HEK293 (cell line): ENCODE results near the gene TUT1.

ENCODE experiments used
- CTCF ChIA-PET: fragments of 350-600 bp; formaldehyde crosslinking; extraction: SDS; loops from one replicate; lab custom pipeline; 2021; ENCODE audit warnings: antibody characterized with exemption; lab: Yijun Ruan, JAX
- POLR2A ChIA-PET: fragments of 300-600 bp; formaldehyde crosslinking; extraction: SDS; loops from one replicate; lab custom pipeline; 2020; ENCODE audit warnings: antibody characterized with exemption, inconsistent platforms; lab: Yijun Ruan, JAX
- H3K27ac ChIP-seq: fragments of 200-500 bp; sonication (Bioruptor generic); 2 replicates; pipeline ENCODE4 v1.5.1; 2014; ENCODE audit warnings: low read depth, low read length, control low read depth, inconsistent platforms; ENCODE audit errors: extremely low read depth
- H3K36me3 ChIP-seq, 2 experiments: fragments of 200-500 bp in 1 of 2; sonication (Bioruptor generic) in 1 of 2; 1 replicate in 1 of 2; 2 replicates in 1 of 2; pipeline ENCODE4 v1.5.1; 2014 to 2017; ENCODE audit warnings: inconsistent platforms in 2 of 2, low read length in 2 of 2; ENCODE audit not compliant: control insufficient read depth in 2 of 2, insufficient read depth in 1 of 2
- H3K4me1 ChIP-seq: fragments of 200-500 bp; sonication (Bioruptor generic); 2 replicates; pipeline ENCODE4 v1.5.1; 2014; ENCODE audit warnings: mild to moderate bottlenecking, low read length, inconsistent platforms; ENCODE audit not compliant: control insufficient read depth, insufficient read depth
- H3K4me3 ChIP-seq: 2 replicates; pipeline ENCODE4 v1.5.1; 2011; ENCODE audit warnings: low read depth, mild to moderate bottlenecking, control low read depth, low read length, moderate library complexity
- H3K9me3 ChIP-seq: fragments of 200-500 bp; sonication (Bioruptor generic); 2 replicates; pipeline ENCODE4 v1.5.1; 2014; ENCODE audit warnings: low read depth, low read length, inconsistent platforms; ENCODE audit not compliant: control insufficient read depth, insufficient read depth
- BCL11B ChIP-seq: fragments of 450-650 bp; formaldehyde crosslinking; IDR thresholded peaks from 2 replicates; pipeline ENCODE4 v1.5.1; 2016; ENCODE audit warnings: low read depth, missing biosample characterization, missing genetic modification characterization
- GLI4 ChIP-seq: fragments of 450-650 bp; formaldehyde crosslinking; IDR thresholded peaks from 2 replicates; pipeline ENCODE4 v1.5.1; 2016; ENCODE audit warnings: missing biosample characterization, missing genetic modification characterization
- GLIS2 ChIP-seq: fragments of 450-650 bp; formaldehyde crosslinking; IDR thresholded peaks from 2 replicates; pipeline ENCODE4 v1.5.1; 2016; ENCODE audit warnings: missing biosample characterization, missing genetic modification characterization
- KLF1 ChIP-seq: fragments of 450-650 bp; formaldehyde crosslinking; IDR thresholded peaks from 2 replicates; pipeline ENCODE4 v1.5.1; 2016; ENCODE audit warnings: missing biosample characterization, missing genetic modification characterization
- RBAK ChIP-seq: fragments of 450-650 bp; formaldehyde crosslinking; IDR thresholded peaks from 2 replicates; pipeline ENCODE4 v1.5.1; 2016; ENCODE audit warnings: missing biosample characterization, missing genetic modification characterization
- ZBTB20 ChIP-seq: fragments of 450-650 bp; formaldehyde crosslinking; IDR thresholded peaks from 2 replicates; pipeline ENCODE4 v1.5.1; 2016; ENCODE audit warnings: missing biosample characterization, missing genetic modification characterization
- ZBTB8A ChIP-seq: fragments of 450-650 bp; formaldehyde crosslinking; IDR thresholded peaks from 2 replicates; pipeline ENCODE4 v1.5.1; 2016; ENCODE audit warnings: missing biosample characterization, missing genetic modification characterization
- ZIC2 ChIP-seq: fragments of 450-650 bp; formaldehyde crosslinking; IDR thresholded peaks from 2 replicates; pipeline ENCODE4 v1.5.1; 2016; ENCODE audit warnings: missing biosample characterization, missing genetic modification characterization
- ZNF114 ChIP-seq: fragments of 450-650 bp; formaldehyde crosslinking; IDR thresholded peaks from 2 replicates; pipeline ENCODE4 v1.5.0; 2017; ENCODE audit warnings: missing biosample characterization, missing genetic modification characterization
- ZNF132 ChIP-seq: fragments of 450-650 bp; formaldehyde crosslinking; IDR thresholded peaks from 2 replicates; pipeline ENCODE4 v1.5.1; 2017; ENCODE audit warnings: missing biosample characterization, missing genetic modification characterization, borderline replicate concordance
- ZNF280D ChIP-seq: fragments of 450-650 bp; formaldehyde crosslinking; IDR thresholded peaks from 2 replicates; pipeline ENCODE4 v1.5.1; 2016; ENCODE audit warnings: missing biosample characterization, missing genetic modification characterization
- ZNF335 ChIP-seq: fragments of 450-650 bp; formaldehyde crosslinking; conservative IDR thresholded peaks from 2 replicates; pipeline ENCODE4 v1.5.1; 2016; ENCODE audit warnings: missing biosample characterization, missing genetic modification characterization
- ZNF391 ChIP-seq: fragments of 450-650 bp; formaldehyde crosslinking; IDR thresholded peaks from 2 replicates; pipeline ENCODE4 v1.5.1; 2016; ENCODE audit warnings: low read depth, missing biosample characterization, missing genetic modification characterization, borderline replicate concordance
- ZNF416 ChIP-seq: fragments of 450-650 bp; formaldehyde crosslinking; IDR thresholded peaks from 2 replicates; pipeline ENCODE4 v1.5.1; 2016; ENCODE audit warnings: missing biosample characterization, missing genetic modification characterization
- ZNF660 ChIP-seq: fragments of 450-650 bp; IDR thresholded peaks from 2 replicates; pipeline ENCODE4 v1.5.1; 2018; ENCODE audit warnings: missing biosample characterization, mild to moderate bottlenecking, missing genetic modification characterization
- TF ChIP-seq, protein P1 (sequence below): fragments of 450-650 bp; formaldehyde crosslinking; IDR thresholded peaks from 2 replicates; pipeline ENCODE4 v1.5.1; 2017; ENCODE audit warnings: missing biosample characterization, missing genetic modification characterization

TUT1 gene

GRCh38 chr11:62540804-62541701 is 50.3 kb downstream of the TUT1 start (continued):
- TF ChIP-seq ZBTB8A (no peak), ZNF391 (no peak), ZNF416 (tag by site-specific recombination) (no peak), BCL11B (tag by site-specific recombination) (no peak), RBAK (no peak), ZNF132 (tag by site-specific recombination) (no peak), ZNF114 (tag by site-specific recombination) (no peak)

- POLR2A ChIA-PET = interaction anchor here (0.6 to 1.0 kb wide), 8 partner anchors 21 to 1625 kb away, joined by 3 to 4 read pairs (median 3); partner anchors contain the start of genes EEF1G, TMEM179B and TUT1
- peaks cover 7% of the 10 kb centered on the region for H3K4me1 ChIP-seq
- peaks cover 0 to 12% of the 10 kb centered on the region in 2 experiments; a peak in 1 of 3 replicates for H3K36me3 ChIP-seq
- H3K4me3 ChIP-seq = no peak overlapping the region
- no peak overlapping the region for H3K27ac ChIP-seq
- TF ChIP-seq GLI4 (tag by site-specific recombination) (no peak), ZBTB20 (tag by site-specific recombination) (peak; percentile 53), KLF1 (tag by site-specific recombination) (0 out of 2 replicates have a peak, but pooled peaks have one; percentile 18), ZIC2 (tag by site-specific recombination) (peak; percentile 12; the same call in 1 of the 2 replicates), ZNF335 (tag by site-specific recombination) (peak; percentile 49; the same call in 1 of the 2 replicates), ZNF280D (tag by site-specific recombination) (no peak), GLIS2 (tag by site-specific recombination) (0 out of 2 replicates have a peak, but pooled peaks have one; percentile 15), ZNF660 (0 out of 2 replicates have a peak, but pooled peaks have one; percentile 19)
- TF ChIP-seq, protein P1, sequence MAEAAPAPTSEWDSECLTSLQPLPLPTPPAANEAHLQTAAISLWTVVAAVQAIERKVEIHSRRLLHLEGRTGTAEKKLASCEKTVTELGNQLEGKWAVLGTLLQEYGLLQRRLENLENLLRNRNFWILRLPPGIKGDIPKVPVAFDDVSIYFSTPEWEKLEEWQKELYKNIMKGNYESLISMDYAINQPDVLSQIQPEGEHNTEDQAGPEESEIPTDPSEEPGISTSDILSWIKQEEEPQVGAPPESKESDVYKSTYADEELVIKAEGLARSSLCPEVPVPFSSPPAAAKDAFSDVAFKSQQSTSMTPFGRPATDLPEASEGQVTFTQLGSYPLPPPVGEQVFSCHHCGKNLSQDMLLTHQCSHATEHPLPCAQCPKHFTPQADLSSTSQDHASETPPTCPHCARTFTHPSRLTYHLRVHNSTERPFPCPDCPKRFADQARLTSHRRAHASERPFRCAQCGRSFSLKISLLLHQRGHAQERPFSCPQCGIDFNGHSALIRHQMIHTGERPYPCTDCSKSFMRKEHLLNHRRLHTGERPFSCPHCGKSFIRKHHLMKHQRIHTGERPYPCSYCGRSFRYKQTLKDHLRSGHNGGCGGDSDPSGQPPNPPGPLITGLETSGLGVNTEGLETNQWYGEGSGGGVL (tag by site-specific recombination) = peak; percentile 76
- no peaks in the 10 kb centered on the region for H3K9me3 ChIP-seq
- CTCF ChIA-PET = interaction anchor here (1.6 to 8.8 kb wide), 2 partner anchors 18 to 115 kb away, joined by 4 to 188 read pairs; no protein-coding TSS in a partner anchor
Observed at GRCh38 chr11:62539238-62539925, 51.9 kb downstream of the TUT1 start.
